Ishikawa (cell line): ENCODE data around the gene MED15.

ENCODE experiments used
- CEBPB ChIP-seq: IDR thresholded peaks from 2 replicates; pipeline ENCODE4 v1.6.1; 2012
- CREB1 ChIP-seq: IDR thresholded peaks from 2 replicates; pipeline ENCODE4 v1.6.1; 2012; ENCODE audit warnings: low read depth
- EGR1 ChIP-seq: IDR thresholded peaks from 2 replicates; pipeline ENCODE4 v1.6.1; 2012
- EP300 ChIP-seq: IDR thresholded peaks from 2 replicates; pipeline ENCODE4 v1.6.1; 2012; ENCODE audit warnings: borderline replicate concordance
- FOXM1 ChIP-seq: IDR thresholded peaks from 2 replicates; pipeline ENCODE4 v1.6.1; 2012; ENCODE audit warnings: low read depth, borderline replicate concordance
- NFIC ChIP-seq: IDR thresholded peaks from 2 replicates; pipeline ENCODE4 v1.6.1; 2012
- RAD21 ChIP-seq: IDR thresholded peaks from 2 replicates; pipeline ENCODE4 v1.6.1; 2012; ENCODE audit warnings: low read depth
- TAF1 ChIP-seq: IDR thresholded peaks from 2 replicates; pipeline ENCODE4 v1.6.1; 2012; ENCODE audit warnings: low read depth, mild to moderate bottlenecking
- TCF12 ChIP-seq: IDR thresholded peaks from 2 replicates; pipeline ENCODE4 v1.6.1; 2012; ENCODE audit warnings: low read depth
- TEAD4 ChIP-seq: IDR thresholded peaks from 2 replicates; pipeline ENCODE4 v1.6.1; 2012
- YY1 ChIP-seq: IDR thresholded peaks from 2 replicates; pipeline ENCODE4 v1.6.1; 2012; ENCODE audit warnings: low read depth
- ZBTB7A ChIP-seq: IDR thresholded peaks from 2 replicates; pipeline ENCODE4 v1.6.1; 2012; ENCODE audit warnings: low read depth
- TF ChIP-seq, protein P1 (sequence below): IDR thresholded peaks from 2 replicates; pipeline ENCODE4 v1.6.1; 2012; ENCODE audit warnings: low read depth, mild to moderate bottlenecking
- TF ChIP-seq, protein P2 (sequence below): IDR thresholded peaks from 2 replicates; pipeline ENCODE4 v1.6.1; 2012
- TF ChIP-seq, protein P3 (sequence below): IDR thresholded peaks from 2 replicates; pipeline ENCODE4 v1.6.1; 2012

The MED15 gene

DNA sequence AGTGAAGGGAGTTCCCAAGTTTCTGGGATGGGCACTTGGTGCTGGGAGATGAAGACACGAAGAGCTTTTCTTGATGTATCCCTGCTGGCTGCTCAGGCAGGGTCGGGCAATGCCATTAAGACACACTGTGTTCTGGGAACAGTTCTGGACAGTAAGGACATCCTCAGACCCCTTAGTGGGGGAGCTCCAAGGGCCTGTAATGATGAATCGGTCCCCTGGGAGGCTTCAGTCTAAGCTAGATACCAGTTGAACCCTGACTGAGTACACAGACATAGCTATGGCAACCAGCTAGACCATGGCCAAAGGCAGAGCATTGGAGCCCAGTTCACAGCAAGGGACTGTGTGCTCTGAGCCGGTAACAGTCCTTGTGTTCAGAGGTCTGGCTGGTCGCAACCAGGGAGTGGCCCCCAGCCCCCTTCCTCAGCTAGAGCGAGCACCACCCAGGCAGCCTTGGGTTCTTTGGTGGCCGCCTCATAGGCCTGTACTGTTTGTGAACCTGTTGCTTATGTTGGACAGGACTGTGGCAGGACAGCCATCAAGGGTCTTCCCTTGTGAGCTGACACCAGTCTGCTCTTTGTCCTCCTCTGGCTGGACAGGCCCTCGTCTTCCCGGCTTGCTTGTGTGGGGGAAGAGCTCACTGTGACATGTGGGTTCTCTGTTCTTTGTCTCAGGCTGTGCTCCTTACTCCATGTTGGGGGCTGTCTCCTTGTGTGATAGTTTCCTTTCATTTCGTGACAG, 25.0 kb downstream of the MED15 start:
- TF ChIP-seq, protein P1, sequence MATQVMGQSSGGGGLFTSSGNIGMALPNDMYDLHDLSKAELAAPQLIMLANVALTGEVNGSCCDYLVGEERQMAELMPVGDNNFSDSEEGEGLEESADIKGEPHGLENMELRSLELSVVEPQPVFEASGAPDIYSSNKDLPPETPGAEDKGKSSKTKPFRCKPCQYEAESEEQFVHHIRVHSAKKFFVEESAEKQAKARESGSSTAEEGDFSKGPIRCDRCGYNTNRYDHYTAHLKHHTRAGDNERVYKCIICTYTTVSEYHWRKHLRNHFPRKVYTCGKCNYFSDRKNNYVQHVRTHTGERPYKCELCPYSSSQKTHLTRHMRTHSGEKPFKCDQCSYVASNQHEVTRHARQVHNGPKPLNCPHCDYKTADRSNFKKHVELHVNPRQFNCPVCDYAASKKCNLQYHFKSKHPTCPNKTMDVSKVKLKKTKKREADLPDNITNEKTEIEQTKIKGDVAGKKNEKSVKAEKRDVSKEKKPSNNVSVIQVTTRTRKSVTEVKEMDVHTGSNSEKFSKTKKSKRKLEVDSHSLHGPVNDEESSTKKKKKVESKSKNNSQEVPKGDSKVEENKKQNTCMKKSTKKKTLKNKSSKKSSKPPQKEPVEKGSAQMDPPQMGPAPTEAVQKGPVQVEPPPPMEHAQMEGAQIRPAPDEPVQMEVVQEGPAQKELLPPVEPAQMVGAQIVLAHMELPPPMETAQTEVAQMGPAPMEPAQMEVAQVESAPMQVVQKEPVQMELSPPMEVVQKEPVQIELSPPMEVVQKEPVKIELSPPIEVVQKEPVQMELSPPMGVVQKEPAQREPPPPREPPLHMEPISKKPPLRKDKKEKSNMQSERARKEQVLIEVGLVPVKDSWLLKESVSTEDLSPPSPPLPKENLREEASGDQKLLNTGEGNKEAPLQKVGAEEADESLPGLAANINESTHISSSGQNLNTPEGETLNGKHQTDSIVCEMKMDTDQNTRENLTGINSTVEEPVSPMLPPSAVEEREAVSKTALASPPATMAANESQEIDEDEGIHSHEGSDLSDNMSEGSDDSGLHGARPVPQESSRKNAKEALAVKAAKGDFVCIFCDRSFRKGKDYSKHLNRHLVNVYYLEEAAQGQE = no peak
- no peak for TF ChIP-seq ZBTB7A
- TF ChIP-seq TEAD4 = no peak
- no peak for TF ChIP-seq TCF12
- TF ChIP-seq FOXM1 = no peak
- TF ChIP-seq CEBPB = no peak
- TF ChIP-seq, protein P2, sequence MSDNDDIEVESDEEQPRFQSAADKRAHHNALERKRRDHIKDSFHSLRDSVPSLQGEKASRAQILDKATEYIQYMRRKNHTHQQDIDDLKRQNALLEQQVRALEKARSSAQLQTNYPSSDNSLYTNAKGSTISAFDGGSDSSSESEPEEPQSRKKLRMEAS = no peak
- TF ChIP-seq, protein P3, sequence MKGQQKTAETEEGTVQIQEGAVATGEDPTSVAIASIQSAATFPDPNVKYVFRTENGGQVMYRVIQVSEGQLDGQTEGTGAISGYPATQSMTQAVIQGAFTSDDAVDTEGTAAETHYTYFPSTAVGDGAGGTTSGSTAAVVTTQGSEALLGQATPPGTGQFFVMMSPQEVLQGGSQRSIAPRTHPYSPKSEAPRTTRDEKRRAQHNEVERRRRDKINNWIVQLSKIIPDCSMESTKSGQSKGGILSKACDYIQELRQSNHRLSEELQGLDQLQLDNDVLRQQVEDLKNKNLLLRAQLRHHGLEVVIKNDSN = no peak
- TF ChIP-seq RAD21 = no peak
- TF ChIP-seq EGR1 = no peak
- TF ChIP-seq EP300 = no peak
- TF ChIP-seq YY1 = no peak
- TF ChIP-seq TAF1 = no peak
- no peak for TF ChIP-seq NFIC
- TF ChIP-seq CREB1 = no peak

DNA sequence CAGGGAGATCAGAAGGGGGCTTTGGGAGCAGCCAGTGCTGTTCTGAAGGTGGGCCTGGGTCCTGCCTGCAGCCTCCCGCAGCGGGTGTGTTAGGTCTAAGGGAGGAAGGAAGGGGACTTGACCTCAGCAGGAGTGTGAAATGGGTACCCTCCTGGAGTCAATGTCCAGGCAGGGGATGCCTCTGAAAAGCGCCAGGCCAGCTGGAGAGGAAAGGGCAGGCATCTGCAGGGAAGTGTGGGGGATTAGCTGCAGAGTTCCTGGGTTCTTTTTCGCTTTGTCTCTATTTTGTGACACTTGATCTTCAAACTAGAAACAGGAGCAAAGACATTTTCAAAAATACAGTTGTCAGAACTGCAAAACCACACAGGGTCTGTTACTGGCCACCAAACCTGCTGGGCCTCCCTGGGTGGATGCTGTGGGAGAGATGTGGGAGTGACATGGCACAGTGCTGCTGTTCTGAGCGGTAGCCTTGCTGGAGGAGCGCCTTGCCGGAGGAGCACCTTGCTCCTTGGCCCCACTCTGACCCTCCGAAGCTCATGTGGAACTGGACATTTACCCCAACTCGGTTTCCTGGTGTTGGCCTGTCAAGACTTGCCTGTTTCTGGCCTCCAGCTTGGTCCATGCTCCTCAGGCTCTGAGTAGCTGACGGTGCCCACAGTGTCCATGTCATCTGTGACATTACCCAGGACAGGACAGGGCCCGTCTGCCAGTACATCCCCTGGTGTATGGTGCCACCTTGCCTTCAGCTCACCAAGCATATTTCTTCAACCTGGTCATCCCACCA, 25.9 kb downstream of the MED15 start:
- TF ChIP-seq RAD21 (no peak), NFIC (no peak), EP300 (no peak)
- TF ChIP-seq, protein P3 = no peak

DNA sequence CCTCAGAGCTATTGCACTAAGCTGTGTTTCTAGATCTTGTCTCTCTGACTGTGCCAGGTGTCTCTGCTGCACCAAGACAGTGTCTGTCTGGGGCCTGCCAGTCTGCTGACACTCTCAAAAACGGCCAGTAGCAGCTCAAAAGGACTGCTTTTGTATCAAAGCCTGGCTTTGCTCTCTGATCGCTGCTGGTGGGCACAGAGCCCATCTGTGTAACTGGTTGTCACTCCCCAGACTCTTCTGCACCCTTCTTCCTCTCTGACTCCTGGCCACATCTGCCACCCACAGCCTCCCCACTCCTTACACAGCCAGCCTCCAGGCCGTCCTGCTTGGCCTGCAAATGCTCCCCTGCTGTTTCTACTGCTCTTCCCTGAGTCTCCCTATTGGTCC, 26.5 kb downstream of the MED15 start:
- TF ChIP-seq TEAD4 = no peak
- TF ChIP-seq RAD21 = no peak
- no peak for TF ChIP-seq EGR1
- no peak for TF ChIP-seq TCF12
- no peak for TF ChIP-seq ZBTB7A
- no peak for TF ChIP-seq EP300
- TF ChIP-seq CEBPB = no peak
- no peak for TF ChIP-seq YY1
- TF ChIP-seq TAF1 = no peak
- TF ChIP-seq, protein P3 = no peak
- TF ChIP-seq, protein P2 = no peak

DNA sequence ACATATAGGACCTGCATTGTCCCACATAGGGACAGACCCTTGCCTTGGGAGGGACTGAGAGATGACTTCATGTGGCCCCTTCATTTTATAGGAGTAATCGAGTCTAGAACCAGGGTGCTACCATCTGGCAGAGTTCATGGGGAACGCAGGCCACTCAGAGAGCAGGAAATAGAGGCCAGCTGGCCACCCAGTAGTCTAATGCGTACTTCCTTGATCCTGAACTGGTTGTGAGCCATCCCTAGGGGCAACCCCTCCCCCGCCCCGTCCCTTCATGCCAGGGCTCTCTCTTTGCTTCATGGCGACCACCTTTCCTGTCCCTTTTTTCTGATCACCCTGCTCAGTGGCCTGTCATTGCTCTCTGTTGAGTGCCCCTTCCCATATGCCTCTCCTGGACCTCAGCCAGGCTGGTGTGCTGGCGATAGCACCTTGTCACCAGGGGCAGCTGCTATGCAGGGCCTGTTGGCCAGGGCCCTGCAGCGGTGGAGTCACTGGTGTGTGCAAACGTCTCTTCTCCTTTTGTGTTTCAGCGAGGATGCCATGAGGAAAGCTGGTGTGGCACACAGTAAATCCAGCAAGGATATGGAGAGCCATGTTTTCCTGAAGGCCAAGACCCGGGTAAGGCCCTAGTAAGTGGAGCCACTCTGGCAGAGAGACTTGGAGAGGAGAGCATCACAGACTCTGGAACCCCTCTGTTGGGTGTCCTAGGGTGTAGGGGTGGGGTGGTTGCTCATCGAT, 29.3 kb downstream of the MED15 start:
- TF ChIP-seq, protein P3 = no peak
- TF ChIP-seq FOXM1 = no peak

DNA sequence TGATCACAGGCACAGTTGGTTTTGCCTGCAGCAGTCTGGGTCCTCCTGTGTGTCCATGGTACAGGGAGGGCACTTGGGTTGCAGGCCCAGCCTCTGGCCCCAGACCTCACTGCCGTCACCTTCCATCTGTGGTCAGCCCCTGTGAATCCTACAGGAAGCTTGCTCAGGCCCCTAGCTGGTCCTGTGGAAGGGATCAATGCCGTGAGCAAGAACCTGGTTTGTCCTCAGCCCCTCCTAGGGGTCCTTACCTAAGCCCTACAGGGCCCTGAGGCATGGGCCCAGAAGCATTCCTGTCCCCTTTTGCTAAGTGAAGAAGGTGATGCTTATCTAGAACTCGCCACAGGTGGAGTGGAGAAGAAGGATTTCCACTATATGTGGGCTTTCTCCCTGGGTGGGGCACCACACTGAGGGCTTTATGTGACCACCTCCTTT, 29.9 kb downstream of the MED15 start:
- no peak for TF ChIP-seq EGR1

DNA sequence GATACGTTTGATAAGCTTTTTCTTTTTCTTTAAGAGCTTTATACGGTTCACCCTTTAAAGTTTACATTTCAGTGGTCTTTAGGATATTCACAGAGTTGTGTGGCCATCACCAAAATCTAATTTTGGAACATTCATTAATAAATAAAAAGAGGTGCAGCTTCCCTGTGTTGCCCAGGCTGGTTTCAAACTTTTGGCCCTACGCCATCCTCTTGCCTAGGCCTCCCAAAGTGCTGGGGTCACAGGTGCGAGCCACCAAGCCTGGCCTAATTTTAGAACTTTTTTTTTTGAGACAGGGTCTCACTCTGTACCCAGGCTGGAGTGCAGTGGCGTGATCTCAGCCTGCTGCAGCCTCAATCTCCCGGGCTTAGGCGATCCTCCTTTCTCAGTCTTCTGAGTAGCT, 30.6 kb downstream of the MED15 start:
- TF ChIP-seq YY1 (no peak), CREB1 (no peak), CEBPB (no peak), TCF12 (no peak), TAF1 (no peak), RAD21 (no peak), NFIC (no peak), EGR1 (no peak), TEAD4 (no peak), EP300 (no peak), FOXM1 (no peak)
- TF ChIP-seq, protein P2 = no peak
- TF ChIP-seq, protein P1 = no peak
- TF ChIP-seq, protein P3 = no peak
